Umbilical cord (tissue), 2 donors: ENCODE results near the gene RBFOX2. TPM values are rescaled to one million over a fixed set of nuclear protein-coding genes. Genes with fewer than 3 reads are reported as not detected.
A peak's percentile ranks its signal among the peaks of the same experiment; 100 is the strongest.
"Not testable (repeated sequence)": the region's sequence is repeated elsewhere in the genome, so short reads cannot be mapped to it uniquely, and the experiment has no call there.

Source experiments
- DNase-seq: peaks from one replicate; pipeline ENCODE4 v3.0.0-alpha.2; 2015; ENCODE audit warnings: low spot score
- total RNA-seq: library from RNA; depleted of rRNA; stranded (reverse); fragments of >200 nt; gene quantifications from one replicate; pipeline ENCODE4 v1.2.3, GENCODE V29; 2014; ENCODE audit warnings: low replicate concordance; ENCODE audit not compliant: insufficient read depth

RBFOX2 gene
- total RNA-seq, 1 donor from 2014 or later = 203 TPM

DNA sequence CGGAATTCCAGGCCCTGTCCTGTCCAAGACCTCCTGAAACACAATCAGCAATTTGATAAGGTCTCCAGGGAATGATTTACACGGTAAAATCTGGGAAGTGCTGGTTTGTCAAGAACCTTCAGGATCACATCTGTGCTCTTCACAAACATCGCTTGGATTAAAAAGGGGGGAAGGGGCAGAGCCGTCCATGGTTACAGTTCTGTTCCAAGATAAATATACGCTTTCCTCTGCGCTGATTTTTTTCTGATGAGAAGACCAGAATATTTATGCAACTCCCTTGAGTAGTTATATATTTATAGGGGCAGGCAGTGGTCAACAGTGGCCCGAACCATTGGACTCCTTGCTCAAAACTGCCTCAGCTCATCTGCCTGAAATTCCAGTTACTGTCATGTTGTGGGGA lies 320.2 kb downstream of the RBFOX2 start:
- DNase-seq = no peak

DNA sequence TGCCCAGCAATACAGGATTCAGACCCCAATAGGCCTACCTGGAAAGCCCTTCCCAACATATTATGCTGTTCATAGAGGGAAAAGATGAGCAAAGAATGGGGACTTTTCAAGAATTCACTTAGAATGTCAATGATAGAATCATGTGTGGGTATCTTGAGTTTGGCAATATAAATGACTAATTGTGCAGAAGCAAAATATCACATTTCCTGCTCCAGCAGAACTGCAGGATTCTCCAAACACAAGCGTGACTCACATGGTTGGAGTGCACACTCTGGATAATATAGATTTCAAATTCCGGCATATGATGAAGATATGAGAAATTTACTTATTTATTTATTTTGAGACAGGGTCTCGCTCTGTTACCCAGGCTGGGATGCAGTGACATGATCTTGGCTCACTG lies 323.5 kb downstream of the RBFOX2 start:
- DNase-seq = peak; percentile 21

DNA sequence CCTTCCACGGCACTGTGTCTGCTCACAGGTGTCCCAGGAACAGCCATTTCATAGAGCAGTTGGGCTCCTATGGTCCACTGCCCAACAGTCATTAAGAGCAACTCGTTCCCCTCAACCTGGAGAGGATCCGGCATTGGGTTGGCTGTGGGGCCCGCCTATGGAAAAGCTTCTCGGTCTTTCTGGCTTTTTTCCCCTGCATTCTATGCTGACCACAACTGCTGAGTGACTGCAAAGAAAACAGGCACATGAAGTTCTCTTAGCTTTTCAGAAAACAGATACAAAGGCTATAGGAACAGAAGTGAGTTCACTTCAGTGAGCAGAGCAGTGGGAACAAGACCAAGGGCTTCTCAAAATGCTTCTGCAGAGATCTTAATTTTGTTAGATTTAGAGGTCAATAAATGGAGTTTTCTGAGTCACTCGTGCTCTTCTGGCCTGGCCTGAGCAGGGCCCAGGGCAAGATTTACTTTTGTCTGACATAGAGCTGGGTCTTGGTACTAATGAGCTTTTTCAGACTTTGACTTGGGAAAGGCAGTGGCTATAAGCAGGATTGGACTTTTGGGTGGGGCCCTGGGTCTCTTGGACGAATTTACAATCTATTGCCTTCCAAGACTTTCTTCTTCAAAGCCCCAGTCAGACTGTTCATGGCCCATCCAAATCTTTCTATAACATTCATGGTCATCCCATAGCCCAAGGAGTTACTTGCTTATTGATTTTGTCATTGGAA lies 324.6 kb downstream of the RBFOX2 start:
- no peak for DNase-seq

DNA sequence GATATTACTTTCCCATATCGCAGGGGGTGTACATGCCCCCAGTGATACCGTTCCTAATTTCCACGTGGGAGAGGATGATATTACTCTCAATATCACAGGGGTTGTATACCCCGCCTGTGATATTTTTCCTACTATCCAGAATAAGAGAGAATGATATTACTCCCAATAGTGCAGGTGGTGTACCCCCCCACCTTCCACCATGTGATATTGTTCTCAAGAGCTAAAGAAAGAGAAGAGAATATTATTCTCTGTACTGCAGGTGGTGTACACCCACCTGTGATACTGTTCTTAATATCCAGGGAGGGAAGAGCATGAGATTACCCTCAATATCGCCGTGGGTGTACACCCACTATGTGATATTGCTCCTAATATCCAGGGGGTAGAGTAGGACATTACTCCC lies 328.8 kb downstream of the RBFOX2 start:
- DNase-seq = not testable (repeated sequence)

DNA sequence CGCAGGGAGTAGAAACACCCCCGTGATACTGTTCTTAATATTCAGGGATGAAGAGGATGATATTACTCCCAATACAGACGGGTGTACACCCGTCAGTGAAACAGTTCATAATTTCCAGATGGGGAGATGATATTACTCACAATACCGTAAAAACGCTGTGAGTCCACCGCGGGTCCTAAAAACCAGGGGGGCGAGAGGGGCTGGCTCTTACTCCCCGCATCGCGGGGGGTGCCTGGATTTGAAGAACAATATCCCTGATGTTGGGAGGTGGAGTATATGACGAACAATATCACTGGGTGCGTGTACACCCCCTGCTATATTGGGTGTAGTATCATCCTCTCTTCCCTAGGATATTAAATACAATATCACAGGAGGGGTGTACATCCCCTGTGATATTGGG lies 331.5 kb downstream of the RBFOX2 start:
- no peak for DNase-seq

DNA sequence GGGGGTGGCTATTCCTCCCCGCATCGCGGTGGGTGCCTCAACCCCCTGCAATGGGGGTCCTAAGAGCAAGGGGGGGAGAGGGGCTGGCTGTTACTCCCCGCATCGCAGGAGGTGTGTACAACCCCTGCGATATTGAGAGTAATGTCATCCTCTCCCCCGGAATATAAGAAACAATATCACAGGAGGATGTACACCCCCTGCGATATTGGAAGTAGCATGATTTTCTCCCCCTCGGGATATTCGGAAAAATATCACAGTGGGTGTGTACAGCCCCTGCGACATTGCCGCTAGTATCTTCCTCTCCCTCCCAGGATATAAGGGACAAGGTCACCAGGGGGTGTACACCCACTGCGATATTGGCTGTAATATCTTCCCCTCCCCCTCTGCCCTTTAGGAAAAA lies 333.4 kb downstream of the RBFOX2 start:
- no peak for DNase-seq

DNA sequence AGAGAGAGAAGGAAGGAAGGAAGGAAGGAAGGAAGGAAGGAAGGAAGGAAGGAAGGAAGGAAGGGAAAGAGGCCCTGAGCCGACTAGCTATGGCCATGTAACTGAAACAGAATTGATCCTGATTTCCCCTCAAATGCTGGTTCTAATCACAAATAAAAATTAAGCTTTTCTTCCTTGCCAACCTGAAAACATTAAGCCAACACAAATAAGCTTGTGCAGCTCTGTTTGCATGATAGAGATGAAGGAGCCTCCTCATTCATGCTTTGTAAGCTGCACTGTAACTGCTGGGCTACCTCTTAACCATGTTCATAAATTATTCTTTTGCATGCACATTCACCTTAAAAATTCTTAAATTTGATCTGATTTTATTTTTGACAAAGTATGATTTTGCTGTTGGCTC lies 338.6 kb downstream of the RBFOX2 start:
- DNase-seq = no peak

DNA sequence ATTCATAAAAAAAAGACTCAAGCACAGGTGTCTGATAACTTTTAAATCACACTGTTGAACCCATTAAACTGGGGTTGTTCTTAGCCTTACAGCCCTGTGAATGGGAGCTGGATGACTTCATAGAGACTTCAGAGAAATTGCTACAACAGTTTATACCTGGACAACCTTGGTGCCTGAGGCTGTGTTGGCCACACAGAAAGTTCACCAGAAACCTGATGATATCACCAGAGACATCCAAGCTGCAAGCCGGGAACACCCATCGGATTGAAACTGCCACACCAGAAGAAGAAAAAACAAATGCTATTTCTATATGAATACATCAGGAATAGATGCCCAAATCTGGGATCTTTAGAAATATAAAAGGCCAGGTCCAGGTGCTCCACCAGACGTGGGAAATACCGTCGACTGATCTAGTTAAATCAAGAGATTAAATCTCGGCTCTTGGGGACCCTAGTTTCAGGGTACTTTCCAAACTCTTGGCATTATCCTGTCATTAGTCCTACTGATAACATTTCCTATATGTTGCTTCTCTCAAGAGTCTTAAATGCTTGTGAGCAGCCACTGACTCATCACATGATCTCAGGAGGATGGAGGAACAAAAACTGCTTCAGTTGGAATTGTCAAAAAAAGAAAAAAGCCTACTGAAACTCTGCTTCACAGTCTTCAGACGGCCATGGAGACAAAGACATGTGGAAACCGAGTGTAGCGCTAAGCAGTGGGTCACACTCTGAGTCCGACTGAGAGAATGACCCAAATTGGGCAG lies 339.5 kb downstream of the RBFOX2 start:
- DNase-seq = no peak

Other genes starting within 250 kb of the RBFOX2 start
- 8.9 TPM for gene APOL3, start 131.9 kb upstream of the RBFOX2 start, total RNA-seq
- gene APOL4, start 173.0 kb upstream of the RBFOX2 start, total RNA-seq = 3.9 TPM
- 26.5 TPM for gene APOL2, start 210.7 kb upstream of the RBFOX2 start, total RNA-seq
- 5.8 TPM for gene APOL1, start 224.3 kb upstream of the RBFOX2 start, total RNA-seq